K562 (cell line): ENCODE measurements around the gene PMVK. TPM values are rescaled to one million over a fixed set of nuclear protein-coding genes. Genes with fewer than 3 reads are reported as not detected.

Experiments used
- ARID3A ChIP-seq: IDR thresholded peaks from 2 replicates; pipeline ENCODE4 v1.6.1; 2012; ENCODE audit warnings: low read depth, low read length, improper control_type of control experiment, borderline replicate concordance
- FOXA3 ChIP-seq, 2 experiments: fragments of 450-650 bp in 1 of 2; sonication (generic) in 1 of 2; formaldehyde crosslinking; IDR thresholded peaks in 1 of 2; conservative IDR thresholded peaks in 1 of 2; 2 replicates each; pipeline versions ENCODE4 v1.4.0 to v1.8.0; 2020 to 2022; ENCODE audit warnings: mild to moderate bottlenecking in 2 of 2, missing genetic modification reagents in 1 of 2
- HBP1 ChIP-seq: fragments of 450-650 bp; formaldehyde crosslinking; IDR thresholded peaks from 2 replicates; pipeline ENCODE4 v1.4.0; 2022; ENCODE audit warnings: missing genetic modification characterization
- HDGF ChIP-seq: fragments of 450-650 bp; IDR thresholded peaks from 2 replicates; pipeline ENCODE4 v1.6.1; 2016
- MEF2D ChIP-seq: conservative IDR thresholded peaks from 2 replicates; pipeline ENCODE4 v1.6.1; 2016; ENCODE audit warnings: low read depth, missing genetic modification characterization, missing compliant biosample characterization
- MYC ChIP-seq, 2 experiments: fragments of 250-450 bp in 1 of 2; sonication (Bioruptor Pico) in 1 of 2; IDR thresholded peaks; 2 replicates each; pipeline versions ENCODE4 v1.5.1 to v1.6.1; 2012 to 2021; ENCODE audit warnings: low read depth in 2 of 2, borderline replicate concordance in 1 of 2, improper control_type of control experiment in 1 of 2, low read length in 1 of 2, mild to moderate bottlenecking in 1 of 2, moderate library complexity in 1 of 2
- TFAP4 ChIP-seq: sonication (generic); formaldehyde crosslinking; IDR thresholded peaks from 2 replicates; pipeline ENCODE4 v1.8.0; 2022; ENCODE audit warnings: missing genetic modification reagents, mild to moderate bottlenecking, moderate library complexity, borderline replicate concordance
- ZBTB33 ChIP-seq: sonication (generic); formaldehyde crosslinking; IDR thresholded peaks from 2 replicates; pipeline ENCODE4 v1.8.1; 2023; ENCODE audit warnings: mild to moderate bottlenecking, missing genetic modification reagents
- polyA plus RNA-seq, 8 experiments: library from polyadenylated mRNA; depleted of rRNA in 4 of 8; stranded (reverse) in 5 of 8; unstranded in 3 of 8; fragments of >200 nt; fragmentation: Nextera tagmentation in 2 of 8; fragmentation: Illumina TruSeq in 1 of 8; extraction: Ambion mirVana in 2 of 8; extraction: Trizol in 1 of 8; gene quantifications; 2 replicates each; pipeline versions ENCODE4 v1.2.1 to v1.2.3, GENCODE V29; 2011 to 2014; ENCODE audit warnings: inconsistent platforms in 1 of 8, missing spikeins in 1 of 8
- total RNA-seq, 7 experiments: library from RNA; depleted of rRNA in 6 of 7; stranded (reverse); fragments of >200 nt in 6 of 7; fragmentation: Illumina TruSeq in 2 of 7; extraction: Trizol in 2 of 7; gene quantifications; 2 replicates each; pipeline versions ENCODE4 v1.2.1 to v1.2.3, GENCODE V29; 2011 to 2021; ENCODE audit warnings: low replicate concordance in 1 of 7

PMVK gene
- total and polyA plus RNA-seq, 9 of the 15 experiments (the other 6 are each of a cell fraction or from before 2014, with no cell fraction given), result 1.1 to 15.3 (median 6.3) TPM

GRCh38 chr1:154970631-154971340 is 34.3 kb upstream of the PMVK start, which contains the start of gene SHC1 (continued):
- no peak for TF ChIP-seq ARID3A
- TF ChIP-seq MEF2D (tag), result no peak
- TF ChIP-seq MYC (IDR thresholded peaks at IDR 0.05; ENCODE audit: low read depth, low read length), result peak; percentile 63; the same call in 1 of the 2 replicates
- no peak for TF ChIP-seq MYC (CRISPR knock-in tag; IDR thresholded peaks at IDR 0.05; ENCODE audit: borderline replicate concordance, low read depth)
- peak; percentile 86 for TF ChIP-seq HDGF
- no peak for TF ChIP-seq FOXA3 (CRISPR knock-in tag; conservative IDR thresholded peaks at IDR 0.05 in 1 of 2, IDR thresholded peaks at IDR 0.05 in 1 of 2)
- no peak for TF ChIP-seq ZBTB33 (CRISPR knock-in tag)
- TF ChIP-seq HBP1 (CRISPR knock-in tag), result no peak
- peak; percentile 50; the same call in 1 of the 2 replicates for TF ChIP-seq TFAP4
